Type B pancreatic cell (in vitro differentiated cells): ENCODE data around the gene THTPA. TPM values are rescaled to one million over a fixed set of nuclear protein-coding genes. Genes with fewer than 3 reads are reported as not detected.

Experiments used
- DNase-seq: peaks from one replicate; pipeline ENCODE4 v3.0.0; 2021; ENCODE audit warnings: mixed read lengths; ENCODE audit not compliant: unreplicated experiment; ENCODE audit errors: extremely low spot score
- H3K27ac Mint-ChIP-seq: 2 replicates; pipeline ENCODE4 v1.8.0; 2021; ENCODE audit warnings: mild to moderate bottlenecking, mixed read lengths
- H3K27me3 Mint-ChIP-seq: 2 replicates; pipeline ENCODE4 v1.8.0; 2021; ENCODE audit warnings: mixed read lengths
- H3K36me3 Mint-ChIP-seq: 2 replicates; pipeline ENCODE4 v1.8.0; 2021; ENCODE audit warnings: mixed read lengths
- H3K4me1 Mint-ChIP-seq: one replicate; pipeline ENCODE4 v1.8.0; 2021; ENCODE audit warnings: mixed read lengths; ENCODE audit not compliant: unreplicated experiment
- H3K4me3 Mint-ChIP-seq: 2 replicates; pipeline ENCODE4 v1.8.0; 2021; ENCODE audit warnings: mild to moderate bottlenecking, mixed read lengths
- H3K9me3 Mint-ChIP-seq: 2 replicates; pipeline ENCODE4 v1.8.0; 2021; ENCODE audit warnings: mixed read lengths
- CTCF ChIP-seq: fragments of 200-600 bp; sonication (generic); conservative IDR thresholded peaks from 2 replicates; pipeline ENCODE4 v1.5.0; 2021; ENCODE audit warnings: antibody characterized with exemption, mild to moderate bottlenecking
- total RNA-seq: library from RNA; stranded (reverse); gene quantifications from 2 replicates; pipeline ENCODE4 v1.2.1, GENCODE V29; 2021; ENCODE audit warnings: low replicate concordance

Gene THTPA
- total RNA-seq, 1 donor from 2014 or later = 16.4 TPM

- H3K4me3 Mint-ChIP-seq = peak overlapping the region; percentile 79
- peaks cover 28% of the 10 kb centered on the region for H3K27me3 Mint-ChIP-seq
- peaks cover 4% of the 10 kb centered on the region for H3K36me3 Mint-ChIP-seq
- peaks cover 27% of the 10 kb centered on the region for H3K4me1 Mint-ChIP-seq
- no peaks in the 10 kb centered on the region for H3K9me3 Mint-ChIP-seq
- peak; percentile 55 for TF ChIP-seq CTCF
- DNase-seq = no peak
- H3K27ac Mint-ChIP-seq = peak overlapping the region; percentile 9
Measured at GRCh38 chr14:23568600-23569331, 12.7 kb downstream of the THTPA start.

GRCh38 chr14:23569443-23570151 is 13.5 kb downstream of the THTPA start:
- Mint-ChIP-seq H3K27me3 (peaks cover 36% of the 10 kb centered on the region), H3K4me1 (peaks cover 27% of the 10 kb centered on the region)

GRCh38 chr14:23570806-23571483 is 14.9 kb downstream of the THTPA start:
- no peaks in the 10 kb centered on the region for H3K9me3 Mint-ChIP-seq
- H3K27me3 Mint-ChIP-seq = peaks cover 46% of the 10 kb centered on the region
- no peak for DNase-seq
- no peak overlapping the region for H3K4me3 Mint-ChIP-seq
- no peak for TF ChIP-seq CTCF
- H3K36me3 Mint-ChIP-seq = no peaks in the 10 kb centered on the region
- H3K27ac Mint-ChIP-seq = no peak overlapping the region
- peaks cover 27% of the 10 kb centered on the region for H3K4me1 Mint-ChIP-seq

More at GRCh38 chr14:23569443-23570151, 13.5 kb downstream of the THTPA start:
- peak; percentile 25 for TF ChIP-seq CTCF
- H3K27ac Mint-ChIP-seq = peak overlapping the region; percentile 9
- DNase-seq = no peak
- H3K36me3 Mint-ChIP-seq = no peaks in the 10 kb centered on the region
- H3K4me3 Mint-ChIP-seq = peak overlapping the region; percentile 79
- H3K9me3 Mint-ChIP-seq = no peaks in the 10 kb centered on the region

GRCh38 chr14:23571701-23572523 is 15.8 kb downstream of the THTPA start:
- DNase-seq = no peak
- Mint-ChIP-seq H3K27ac (no peak overlapping the region), H3K4me3 (peak overlapping the region; percentile 21)

More at GRCh38 chr14:23571701-23572523, 15.8 kb downstream of the THTPA start:
- H3K4me1 Mint-ChIP-seq = peaks cover 21% of the 10 kb centered on the region
- H3K36me3 Mint-ChIP-seq = no peaks in the 10 kb centered on the region
- peaks cover 54% of the 10 kb centered on the region for H3K27me3 Mint-ChIP-seq
- no peaks in the 10 kb centered on the region for H3K9me3 Mint-ChIP-seq
- TF ChIP-seq CTCF = no peak
